Measurements from ENCODE around the gene MYBPC2. TPM values are rescaled to one million over a fixed set of nuclear protein-coding genes. Genes with fewer than 3 reads are reported as not detected.

Gene MYBPC2
- total and polyA plus RNA-seq, 2 of the 4 experiments (the other 2 are of a cell fraction) = not detected

DNA sequence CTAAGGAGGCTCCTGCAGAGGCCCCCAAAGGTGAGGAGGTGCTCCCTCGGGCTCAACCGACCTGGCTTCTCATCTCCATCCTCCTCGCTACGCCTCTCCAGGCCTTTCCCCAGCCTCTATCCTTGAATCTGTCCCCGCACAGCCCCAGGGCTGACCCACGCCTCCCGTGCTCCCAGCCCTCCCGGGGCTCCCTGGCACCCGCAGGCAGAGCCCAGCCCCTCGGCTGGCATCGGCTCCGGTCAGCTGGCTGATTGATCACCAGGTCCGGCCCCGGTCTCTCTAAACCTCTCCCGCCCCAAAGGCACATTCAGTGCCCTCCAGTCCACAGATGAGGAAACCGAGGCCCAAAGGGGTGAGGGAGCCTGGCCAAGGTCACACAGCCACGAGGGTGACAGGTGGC, 2.5 kb downstream of the MYBPC2 start:
- Histone ChIP-seq H3K9me3 (ENCODE audit: control insufficient read depth, insufficient read depth, low read length) (no peaks in the 10 kb centered on the region), H3K79me1 (ENCODE audit: low read depth in 1 of 2, low read length in 2 of 2) (no peaks in the 10 kb centered on the region), H3K27me3 (ENCODE audit: control insufficient read depth, insufficient read depth, low read length) (peaks cover 28% of the 10 kb centered on the region), H3K4me3 (ENCODE audit: insufficient read depth, low read depth, low read length) (no peak overlapping the region), H4K91ac (ENCODE audit: insufficient read depth, low read depth, low read length) (no peak overlapping the region), H2AK5ac (ENCODE audit: low read depth, low read length) (no peak overlapping the region), H3K4ac (ENCODE audit: low read depth, low read length) (no peak overlapping the region), H4K5ac (ENCODE audit: low read depth, low read length) (no peak overlapping the region), H3K9ac (ENCODE audit: low read depth, low read length) (no peak overlapping the region), H2BK5ac (ENCODE audit: low read depth, low read length, poor library complexity, severe bottlenecking) (no peak overlapping the region), H3K23ac (ENCODE audit: low read depth, low read length) (no peak overlapping the region), H3K14ac (replicated peaks; ENCODE audit: low read depth, low read length) (no peak overlapping the region), H3K56ac (ENCODE audit: extremely low read depth, insufficient read depth, low read length) (no peak overlapping the region), H3K18ac (ENCODE audit: low read depth, low read length) (no peak overlapping the region), H2BK15ac (ENCODE audit: low read depth, low read length) (no peak overlapping the region), H3K4me2 (ENCODE audit: low read depth, low read length) (no peak overlapping the region), H4K20me1 (ENCODE audit: insufficient read depth, low read length) (no peaks in the 10 kb centered on the region), H3K27ac (ENCODE audit: insufficient read depth, low read length) (no peak overlapping the region), H2AK9ac (replicated peaks; ENCODE audit: low read depth, low read length, poor library complexity) (no peak overlapping the region), H3K9me1 (ENCODE audit: insufficient read depth, low read length) (no peaks in the 10 kb centered on the region), H3K4me1 (ENCODE audit: control insufficient read depth, insufficient read depth, low read length) (0 out of 2 replicates have a peak, but pooled peaks cover 3% of the 10 kb centered on the region), H4K8ac (ENCODE audit: low read depth in 2 of 2, low read length in 2 of 2) (no peak overlapping the region), H3K36me3 (ENCODE audit: control insufficient read depth, insufficient read depth, low read length) (no peaks in the 10 kb centered on the region), H2BK20ac (ENCODE audit: low read depth, low read length) (no peak overlapping the region), H2AFZ (replicated peaks; ENCODE audit: low read length, poor library complexity) (no peak overlapping the region), H2BK120ac (ENCODE audit: low read depth, low read length) (no peak overlapping the region)
- ChIA-PET CTCF (no interaction called here), POLR2A (ENCODE audit: unreplicated experiment) (no interaction called here)
- 50% methylated on average over 2 of the region's 17 CpGs; no CpG with 5 or more reads in 1 of the 2 experiments for WGBS, 2 experiments (ENCODE audit: extremely low coverage in 2 of 2, insufficient read length in 1 of 2)
- DNase-seq (no peak), ATAC-seq (ENCODE audit: low read depth) (no peak)
- TF ChIP-seq FOS (IDR thresholded peaks at IDR 0.05; ENCODE audit: low read depth, low read length) (no peak), RCOR1 (IDR thresholded peaks at IDR 0.05; ENCODE audit: insufficient replicate concordance, low read length) (no peak), POLR2A (IDR thresholded peaks at IDR 0.05; ENCODE audit: low read depth, low read length) (no peak), MAFK (IDR thresholded peaks at IDR 0.05; ENCODE audit: low read depth, low read length) (no peak), MXI1 (IDR thresholded peaks at IDR 0.05; ENCODE audit: borderline replicate concordance, low read depth, low read length) (no peak), SMC3 (IDR thresholded peaks at IDR 0.05; ENCODE audit: low read depth, low read length) (no peak), BHLHE40 (IDR thresholded peaks at IDR 0.05; ENCODE audit: low read depth, low read length) (no peak), NFE2L2 (IDR thresholded peaks at IDR 0.05; ENCODE audit: low read depth, low read length) (no peak), MAZ (IDR thresholded peaks at IDR 0.05; ENCODE audit: borderline replicate concordance, low read depth, low read length) (no peak), CEBPB (IDR thresholded peaks at IDR 0.05; ENCODE audit: low read depth, low read length) (no peak), CHD1 (IDR thresholded peaks at IDR 0.05; ENCODE audit: low read depth, low read length) (no peak), RAD21 (IDR thresholded peaks at IDR 0.05; ENCODE audit: low read length) (no peak), RFX5 (IDR thresholded peaks at IDR 0.05; ENCODE audit: low read depth, low read length) (no peak)
- TF ChIP-seq, protein P1, sequence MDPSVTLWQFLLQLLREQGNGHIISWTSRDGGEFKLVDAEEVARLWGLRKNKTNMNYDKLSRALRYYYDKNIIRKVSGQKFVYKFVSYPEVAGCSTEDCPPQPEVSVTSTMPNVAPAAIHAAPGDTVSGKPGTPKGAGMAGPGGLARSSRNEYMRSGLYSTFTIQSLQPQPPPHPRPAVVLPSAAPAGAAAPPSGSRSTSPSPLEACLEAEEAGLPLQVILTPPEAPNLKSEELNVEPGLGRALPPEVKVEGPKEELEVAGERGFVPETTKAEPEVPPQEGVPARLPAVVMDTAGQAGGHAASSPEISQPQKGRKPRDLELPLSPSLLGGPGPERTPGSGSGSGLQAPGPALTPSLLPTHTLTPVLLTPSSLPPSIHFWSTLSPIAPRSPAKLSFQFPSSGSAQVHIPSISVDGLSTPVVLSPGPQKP (IDR thresholded peaks at IDR 0.05; ENCODE audit: borderline replicate concordance, low read depth, low read length) = no peak
- TF ChIP-seq, protein P2, sequence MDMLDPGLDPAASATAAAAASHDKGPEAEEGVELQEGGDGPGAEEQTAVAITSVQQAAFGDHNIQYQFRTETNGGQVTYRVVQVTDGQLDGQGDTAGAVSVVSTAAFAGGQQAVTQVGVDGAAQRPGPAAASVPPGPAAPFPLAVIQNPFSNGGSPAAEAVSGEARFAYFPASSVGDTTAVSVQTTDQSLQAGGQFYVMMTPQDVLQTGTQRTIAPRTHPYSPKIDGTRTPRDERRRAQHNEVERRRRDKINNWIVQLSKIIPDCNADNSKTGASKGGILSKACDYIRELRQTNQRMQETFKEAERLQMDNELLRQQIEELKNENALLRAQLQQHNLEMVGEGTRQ (IDR thresholded peaks at IDR 0.05; ENCODE audit: low read depth, low read length) = no peak
- TF ChIP-seq, protein P3, sequence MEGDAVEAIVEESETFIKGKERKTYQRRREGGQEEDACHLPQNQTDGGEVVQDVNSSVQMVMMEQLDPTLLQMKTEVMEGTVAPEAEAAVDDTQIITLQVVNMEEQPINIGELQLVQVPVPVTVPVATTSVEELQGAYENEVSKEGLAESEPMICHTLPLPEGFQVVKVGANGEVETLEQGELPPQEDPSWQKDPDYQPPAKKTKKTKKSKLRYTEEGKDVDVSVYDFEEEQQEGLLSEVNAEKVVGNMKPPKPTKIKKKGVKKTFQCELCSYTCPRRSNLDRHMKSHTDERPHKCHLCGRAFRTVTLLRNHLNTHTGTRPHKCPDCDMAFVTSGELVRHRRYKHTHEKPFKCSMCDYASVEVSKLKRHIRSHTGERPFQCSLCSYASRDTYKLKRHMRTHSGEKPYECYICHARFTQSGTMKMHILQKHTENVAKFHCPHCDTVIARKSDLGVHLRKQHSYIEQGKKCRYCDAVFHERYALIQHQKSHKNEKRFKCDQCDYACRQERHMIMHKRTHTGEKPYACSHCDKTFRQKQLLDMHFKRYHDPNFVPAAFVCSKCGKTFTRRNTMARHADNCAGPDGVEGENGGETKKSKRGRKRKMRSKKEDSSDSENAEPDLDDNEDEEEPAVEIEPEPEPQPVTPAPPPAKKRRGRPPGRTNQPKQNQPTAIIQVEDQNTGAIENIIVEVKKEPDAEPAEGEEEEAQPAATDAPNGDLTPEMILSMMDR (conservative IDR thresholded peaks at IDR 0.05; ENCODE audit: low read depth, low read length) = no peak
- dilution Hi-C loops (cut with HindIII; ENCODE audit: low sequenced_read_pairs, unreplicated experiment) (no loop called here), in situ Hi-C loops (cut with MboI; ENCODE audit: low sequenced_read_pairs) (no loop called here), intact Hi-C loops (cut with micrococcal nuclease) (no loop called here)
- no TSS peak for BruUV-seq (replicated peaks)
